ENCODE measurements around the gene RRP1B.
"Not testable (repeated sequence)": the region's sequence is repeated elsewhere in the genome, so short reads cannot be mapped to it uniquely, and the experiment has no call there.

The RRP1B gene

DNA sequence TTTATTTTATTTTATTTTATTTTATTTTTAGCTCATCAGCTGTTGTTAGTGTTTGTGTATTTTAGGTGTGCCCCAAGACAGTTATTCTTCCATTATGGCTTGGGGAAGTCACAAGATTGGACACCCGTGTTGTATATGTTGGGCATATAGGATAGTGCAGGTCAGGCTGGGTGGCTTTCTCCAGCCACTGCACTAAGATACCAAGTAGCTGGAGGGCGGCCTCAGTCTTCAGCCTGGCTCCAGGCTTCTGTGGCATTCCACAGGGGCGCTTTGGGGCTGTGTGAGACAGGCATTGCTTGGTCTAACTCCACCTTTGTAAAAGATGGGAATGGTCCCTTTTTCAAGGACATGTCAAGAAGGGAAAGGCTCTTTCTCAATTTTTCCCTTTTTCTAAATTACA, 16.5 kb downstream of the RRP1B start:
- no peak for DNase-seq (ENCODE audit: low read depth)

DNA sequence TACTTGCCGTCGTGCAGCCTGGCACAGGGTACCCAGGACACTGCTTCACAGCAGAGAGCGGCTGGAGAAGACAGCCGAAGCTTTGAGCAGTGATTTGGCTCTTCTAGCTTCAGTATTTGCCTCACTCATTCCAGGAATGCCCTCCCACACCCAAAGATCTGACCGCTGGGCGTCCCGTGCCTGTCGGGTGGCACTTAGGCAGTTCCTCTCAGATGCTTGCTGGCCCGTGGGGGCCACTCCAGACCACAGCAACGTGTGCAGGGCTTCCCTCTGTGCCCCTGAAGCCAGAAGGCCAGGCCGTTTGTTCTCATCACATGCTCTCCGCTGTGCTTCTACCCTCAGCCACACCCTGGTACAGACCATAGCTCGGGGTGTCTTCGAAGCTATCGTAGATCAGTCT, 17.0 kb downstream of the RRP1B start:
- DNase-seq (ENCODE audit: low read depth), result no peak

DNA sequence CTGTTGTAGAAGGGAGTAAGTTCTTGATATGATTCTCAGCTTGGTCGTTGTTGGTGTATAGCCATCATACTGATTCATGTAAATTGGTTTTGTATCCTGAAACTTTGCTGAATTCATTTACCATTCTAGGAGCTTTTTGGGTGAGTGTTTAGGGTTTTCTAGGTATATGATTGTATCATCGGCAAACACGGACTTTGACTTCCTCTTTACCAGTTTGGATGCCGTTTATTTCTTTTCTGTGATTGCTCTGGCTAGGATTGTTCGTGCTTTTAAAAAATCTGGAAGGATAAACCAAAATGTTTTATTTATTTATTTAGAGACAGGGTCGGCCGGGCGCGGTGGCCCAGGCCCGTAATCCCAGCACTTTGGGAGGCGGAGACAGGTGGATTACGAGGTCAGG, 20.6 kb downstream of the RRP1B start:
- DNase-seq (ENCODE audit: low read depth), result no peak

DNA sequence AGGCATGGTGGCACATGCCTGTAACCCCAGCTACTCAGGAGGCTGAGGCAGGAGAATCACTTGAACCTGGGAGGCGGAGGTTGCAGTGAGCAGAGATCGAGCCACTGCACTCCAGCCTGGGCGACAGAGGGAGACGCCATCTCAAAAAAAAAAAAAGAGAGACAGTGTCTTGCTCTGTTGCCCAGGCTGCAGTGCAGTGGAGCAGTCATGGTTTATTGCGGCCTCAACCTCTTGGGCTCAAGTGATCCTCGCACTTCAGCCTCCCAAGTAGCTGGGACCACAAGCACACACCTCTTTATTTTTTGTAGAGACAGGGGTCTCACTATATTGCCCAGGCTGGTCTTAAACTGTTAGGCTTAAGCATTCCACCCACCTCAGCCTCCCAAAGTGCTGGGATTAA, 21.1 kb downstream of the RRP1B start:
- DNase-seq (ENCODE audit: low read depth), result not testable (repeated sequence)

DNA sequence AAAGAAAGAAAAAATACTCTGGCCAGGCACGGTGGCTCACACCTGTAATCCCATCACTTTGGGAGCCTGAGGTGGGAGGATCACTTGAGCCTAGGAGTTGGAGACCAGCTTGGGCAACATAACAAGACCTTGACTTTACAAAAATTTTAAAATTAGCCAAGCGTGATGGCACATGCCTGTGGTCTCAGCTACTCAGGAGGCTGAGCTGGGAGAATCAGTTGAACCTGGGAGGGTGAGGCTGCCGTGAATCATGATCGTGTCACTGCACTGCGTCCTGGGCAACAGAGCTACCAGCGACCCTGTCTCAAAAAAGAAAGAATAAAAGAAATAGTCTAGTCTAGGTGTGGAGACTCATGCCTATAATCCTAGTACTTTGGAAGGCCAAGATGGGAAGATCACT, 22.3 kb downstream of the RRP1B start:
- DNase-seq (ENCODE audit: low read depth), result no peak

DNA sequence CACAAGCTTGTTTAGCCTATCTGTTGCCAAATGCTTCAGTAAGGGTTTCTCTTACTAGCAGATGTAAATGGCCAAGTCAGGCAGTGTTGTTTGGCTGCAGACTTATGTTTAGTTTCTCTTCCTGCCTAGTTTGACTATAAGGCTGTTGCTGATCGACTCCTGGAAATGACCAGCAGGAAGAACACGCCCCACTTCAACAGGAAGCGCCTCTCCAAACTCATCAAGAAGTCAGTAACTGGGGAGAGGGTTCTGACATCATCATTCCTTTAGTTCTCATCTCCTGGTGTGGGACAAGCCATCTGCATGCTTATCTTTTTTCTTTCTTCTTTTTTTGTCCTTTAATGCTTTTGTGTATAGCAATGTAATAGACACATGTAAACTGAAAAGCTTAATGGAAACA, 25.1 kb downstream of the RRP1B start:
- no peak for DNase-seq (ENCODE audit: low read depth)

DNA sequence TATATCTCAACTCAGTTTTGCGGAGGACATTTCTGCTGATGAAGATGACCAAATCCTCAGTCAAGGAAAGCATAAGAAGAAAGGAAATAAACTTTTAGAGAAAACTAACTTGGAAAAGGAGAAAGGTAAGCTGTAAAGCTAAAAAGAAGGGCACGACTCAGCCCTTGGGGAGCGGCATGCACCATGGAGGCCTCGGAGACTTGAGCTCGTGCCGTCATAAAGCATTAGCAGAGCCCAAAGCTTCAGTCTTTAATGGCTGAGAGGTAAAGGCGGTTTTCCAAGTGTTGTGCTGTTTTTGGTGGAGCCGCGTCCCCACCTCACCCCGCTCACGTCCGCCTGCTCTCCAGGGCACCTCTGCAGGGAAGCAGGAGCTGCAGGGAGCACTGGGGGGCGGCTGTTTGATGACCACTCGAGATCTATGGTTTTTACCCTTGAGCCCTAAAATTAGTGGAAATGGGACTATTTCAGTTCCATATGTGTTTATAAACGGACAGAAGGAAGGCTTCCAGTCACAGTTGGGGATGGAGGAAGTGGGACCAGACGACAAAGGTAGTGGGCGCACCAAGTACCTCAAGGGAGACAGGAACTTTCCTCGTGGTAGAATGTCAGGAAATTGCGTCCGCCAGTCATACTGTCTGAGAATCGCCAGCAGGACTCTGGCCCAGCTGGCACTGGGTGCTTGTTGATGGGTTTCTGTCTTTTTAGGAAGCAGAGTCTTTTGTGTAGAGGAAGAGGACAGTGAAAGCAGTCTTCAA, 27.6 kb downstream of the RRP1B start:
- no peak for DNase-seq (ENCODE audit: low read depth)

DNA sequence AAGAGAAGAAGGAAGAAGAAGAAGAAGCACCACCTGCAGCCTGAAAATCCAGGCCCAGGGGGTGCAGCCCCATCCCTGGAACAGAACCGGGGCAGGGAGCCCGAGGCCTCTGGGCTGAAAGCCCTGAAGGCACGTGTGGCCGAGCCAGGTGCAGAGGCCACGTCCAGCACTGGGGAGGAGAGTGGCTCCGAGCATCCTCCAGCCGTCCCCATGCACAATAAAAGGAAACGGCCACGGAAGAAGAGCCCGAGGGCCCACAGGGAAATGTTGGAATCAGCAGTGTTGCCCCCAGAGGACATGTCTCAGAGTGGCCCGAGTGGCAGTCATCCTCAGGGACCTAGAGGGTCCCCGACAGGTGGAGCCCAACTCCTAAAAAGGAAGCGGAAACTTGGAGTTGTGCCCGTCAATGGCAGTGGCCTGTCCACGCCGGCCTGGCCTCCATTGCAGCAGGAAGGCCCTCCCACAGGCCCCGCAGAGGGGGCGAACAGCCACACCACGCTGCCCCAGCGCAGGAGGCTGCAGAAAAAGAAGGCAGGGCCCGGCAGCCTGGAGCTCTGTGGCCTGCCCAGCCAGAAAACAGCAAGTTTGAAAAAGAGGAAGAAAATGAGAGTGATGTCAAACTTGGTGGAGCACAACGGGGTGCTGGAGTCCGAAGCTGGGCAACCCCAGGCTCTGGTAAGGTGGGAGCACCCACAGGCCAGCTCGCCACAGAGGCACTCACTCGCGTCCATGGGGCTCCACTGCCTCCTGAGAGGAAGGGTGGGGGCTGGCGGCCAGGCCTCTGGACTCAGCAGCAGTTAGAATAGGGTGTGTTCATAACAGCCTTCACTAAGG, 28.4 kb downstream of the RRP1B start:
- no peak for DNase-seq (ENCODE audit: low read depth)

DNA sequence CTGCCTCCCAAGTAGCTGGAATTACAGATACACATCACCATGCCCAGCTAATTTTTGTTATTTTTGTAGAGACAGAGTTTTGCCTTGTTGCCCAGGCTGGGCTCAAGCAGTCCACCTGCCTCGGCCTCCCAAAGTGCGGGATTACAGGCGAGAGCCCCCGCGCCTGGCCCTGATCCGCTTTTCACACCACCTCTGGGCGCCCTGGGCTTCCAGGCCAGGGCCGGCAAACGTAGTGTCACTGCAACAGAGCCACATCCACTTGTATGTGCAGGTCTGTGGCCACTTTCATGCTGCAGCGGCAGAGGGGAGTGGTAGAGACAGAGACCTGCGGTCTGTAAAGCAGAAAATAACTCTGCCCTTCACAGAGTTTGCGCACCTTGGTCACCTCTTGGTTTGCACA, 29.5 kb downstream of the RRP1B start:
- no peak for DNase-seq (ENCODE audit: low read depth)

DNA sequence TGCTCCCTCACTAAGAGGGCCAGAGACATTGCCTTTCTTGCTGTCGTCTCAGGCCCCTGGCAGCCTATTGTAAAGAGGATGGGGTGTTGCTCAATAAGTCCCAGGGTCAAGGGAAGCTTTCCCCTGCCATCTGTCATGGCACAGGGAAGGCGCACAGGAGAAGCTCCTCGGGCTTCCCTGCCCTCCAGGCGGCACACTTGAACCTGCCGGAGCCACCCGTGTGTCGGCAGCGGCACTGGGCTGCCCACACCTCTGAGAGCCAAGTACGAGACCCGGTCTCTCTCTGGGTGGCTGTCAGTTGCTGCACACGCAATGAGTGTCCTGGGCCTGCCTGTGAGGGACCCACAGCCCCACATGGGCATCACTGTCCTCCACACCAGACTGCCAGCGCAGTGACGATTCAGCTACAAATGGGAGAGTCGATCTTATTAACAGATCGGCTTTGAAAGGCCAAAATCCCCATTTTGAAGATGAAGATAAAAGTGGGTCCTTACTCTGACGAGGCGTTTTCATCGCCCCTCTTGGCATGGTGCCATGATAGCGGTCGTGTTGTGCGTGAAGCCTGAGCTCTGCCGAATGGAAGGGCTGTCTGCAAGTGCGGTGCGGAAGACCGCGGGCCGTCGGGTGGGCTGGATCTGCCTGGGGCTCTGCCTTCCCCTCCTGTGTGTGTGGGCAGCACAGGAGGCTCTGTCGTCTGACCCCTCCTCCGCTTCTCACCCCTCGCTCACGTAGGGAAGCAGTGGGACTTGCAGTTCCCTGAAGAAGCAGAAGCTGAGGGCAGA, 30.4 kb downstream of the RRP1B start:
- DNase-seq (ENCODE audit: low read depth), result no peak

DNA sequence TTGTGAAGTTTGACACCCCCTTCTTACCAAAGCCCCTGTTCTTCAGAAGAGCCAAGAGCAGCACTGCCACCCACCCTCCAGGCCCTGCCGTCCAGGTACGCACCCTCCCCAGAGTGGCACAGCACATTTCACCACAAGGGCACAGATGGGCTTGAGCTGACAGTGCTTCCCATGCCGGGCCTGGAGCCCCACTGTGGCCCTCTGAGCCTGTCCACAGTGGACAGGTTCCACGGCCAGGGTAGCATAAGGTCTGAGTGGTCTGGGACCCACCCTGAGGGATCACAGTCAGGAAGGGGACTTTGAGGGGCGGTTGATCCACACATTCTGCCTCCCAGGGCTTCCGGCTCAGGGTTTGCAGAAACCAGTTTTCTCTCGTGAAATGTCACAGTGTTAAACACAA, 31.0 kb downstream of the RRP1B start:
- DNase-seq (ENCODE audit: low read depth), result no peak

DNA sequence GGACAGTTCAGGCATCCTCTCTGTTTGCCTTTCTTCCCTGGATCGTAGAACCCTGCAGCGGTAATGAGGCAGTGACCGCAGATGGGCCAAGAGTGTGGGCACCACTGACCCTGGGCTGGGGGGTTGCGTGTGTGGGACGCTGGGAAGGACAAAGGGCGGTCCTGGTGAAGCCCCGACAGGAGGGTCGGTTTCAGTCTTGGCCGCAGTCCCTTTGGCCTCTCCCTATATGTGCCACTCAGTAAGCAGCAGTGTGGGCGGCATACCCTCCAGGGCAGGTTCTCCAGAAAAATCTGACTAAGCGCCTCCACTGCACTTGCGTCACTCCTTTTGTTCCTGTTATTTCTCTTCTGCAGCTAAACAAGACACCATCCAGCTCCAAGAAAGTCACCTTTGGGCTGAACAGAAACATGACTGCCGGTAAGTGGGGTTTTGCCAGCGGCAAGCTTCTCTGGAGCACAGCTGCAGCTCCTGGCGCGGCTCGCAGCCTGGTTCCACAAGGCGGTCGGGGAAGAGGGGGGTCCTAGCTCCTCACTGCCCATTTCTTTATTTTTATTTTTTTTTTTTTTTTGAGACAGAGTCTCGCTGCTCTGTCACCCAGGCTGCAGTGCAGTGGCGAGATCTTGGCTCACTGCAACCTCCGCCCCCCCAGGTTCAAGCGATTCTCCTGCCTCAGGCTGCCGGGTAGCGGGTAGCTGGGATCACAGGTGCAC, 31.9 kb downstream of the RRP1B start:
- no peak for DNase-seq (ENCODE audit: low read depth)

DNA sequence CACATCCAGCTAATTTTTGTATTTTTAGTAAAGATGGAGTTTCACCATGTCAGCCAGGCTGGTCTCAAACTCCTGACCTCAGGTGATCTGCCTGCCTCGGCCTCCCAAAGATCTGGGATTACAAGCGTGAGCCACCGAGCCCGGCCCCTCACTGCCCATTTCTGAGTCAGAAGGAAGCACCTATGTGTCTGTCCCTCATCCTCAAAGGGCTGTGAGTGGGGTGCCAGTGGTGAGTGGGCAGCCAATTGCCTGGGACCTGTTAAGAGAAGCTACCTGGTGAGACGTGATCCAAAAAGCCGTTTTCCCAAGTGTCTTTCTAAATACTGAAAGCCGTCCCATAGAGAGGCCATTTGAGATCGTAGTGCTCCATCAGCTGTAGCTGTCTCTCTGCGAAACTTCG, 32.4 kb downstream of the RRP1B start:
- no peak for DNase-seq (ENCODE audit: low read depth)

DNA sequence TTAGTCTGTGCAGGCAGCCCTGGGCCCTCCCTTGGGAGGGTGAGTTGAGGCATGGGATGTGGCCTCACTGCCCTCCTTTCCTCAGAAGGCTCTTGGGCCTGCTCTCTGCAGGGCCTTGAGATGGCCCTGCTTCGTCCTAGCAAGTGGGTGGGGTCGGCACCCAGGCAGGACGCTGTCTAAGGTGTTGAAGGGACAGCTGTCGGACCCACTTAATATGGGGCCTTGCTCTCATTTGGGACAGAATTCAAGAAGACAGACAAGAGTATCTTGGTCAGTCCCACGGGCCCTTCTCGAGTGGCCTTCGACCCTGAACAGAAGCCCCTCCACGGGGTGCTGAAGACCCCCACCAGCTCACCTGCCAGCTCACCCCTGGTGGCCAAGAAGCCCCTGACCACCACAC, 33.6 kb downstream of the RRP1B start:
- DNase-seq (ENCODE audit: low read depth), result no peak

DNA sequence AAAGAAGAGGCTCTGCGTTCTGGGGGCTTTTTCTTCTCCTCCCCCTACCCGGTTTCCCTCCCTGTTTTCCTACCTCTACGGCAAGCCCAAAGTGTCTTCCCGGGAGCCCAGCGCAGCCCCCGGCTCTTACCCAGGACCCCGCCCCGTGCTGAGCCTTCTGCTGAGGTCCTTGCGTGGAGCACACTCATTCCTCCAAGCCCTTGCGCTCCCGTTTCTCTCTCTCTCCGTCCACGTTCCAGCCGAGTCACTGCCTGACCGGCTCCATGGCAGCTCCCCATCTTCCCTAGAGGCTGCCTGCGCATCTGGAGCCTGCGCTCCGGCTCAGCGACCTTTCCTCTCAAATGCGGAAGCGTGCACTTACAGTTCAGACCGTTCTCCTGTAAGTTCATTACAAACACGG, 34.6 kb downstream of the RRP1B start:
- DNase-seq (ENCODE audit: low read depth), result no peak

DNA sequence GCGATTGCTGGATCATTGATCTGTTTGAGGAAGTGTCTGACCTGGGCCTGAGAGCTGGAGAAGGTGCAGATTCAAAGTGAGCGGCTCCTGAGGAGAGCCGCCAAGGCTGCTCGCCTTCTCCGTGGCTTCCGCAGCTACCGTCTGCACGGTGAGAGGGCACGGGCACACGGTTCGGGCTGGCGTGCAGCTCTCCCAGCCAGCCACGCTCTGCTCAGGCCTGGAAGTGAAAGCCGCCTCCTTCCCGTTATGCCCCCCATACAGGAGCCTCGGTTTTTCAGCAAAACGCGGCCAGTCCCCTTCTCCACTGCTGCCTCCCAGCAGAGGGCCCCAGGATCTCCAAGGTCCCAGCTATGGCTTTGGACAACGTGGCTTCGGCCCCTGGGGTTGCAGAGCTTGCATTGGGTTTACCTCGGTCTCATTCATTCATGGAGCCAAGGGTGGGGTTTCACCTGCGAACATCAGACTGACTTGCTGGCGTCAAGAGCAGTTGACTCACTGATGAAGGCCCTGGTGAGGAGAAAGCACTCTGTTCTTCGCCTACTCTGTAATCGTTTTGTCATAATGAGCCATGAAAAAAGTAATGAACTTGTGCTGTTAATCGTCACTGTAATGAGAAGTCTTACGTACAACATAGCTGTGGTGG, 35.2 kb downstream of the RRP1B start:
- DNase-seq (ENCODE audit: low read depth), result no peak

DNA sequence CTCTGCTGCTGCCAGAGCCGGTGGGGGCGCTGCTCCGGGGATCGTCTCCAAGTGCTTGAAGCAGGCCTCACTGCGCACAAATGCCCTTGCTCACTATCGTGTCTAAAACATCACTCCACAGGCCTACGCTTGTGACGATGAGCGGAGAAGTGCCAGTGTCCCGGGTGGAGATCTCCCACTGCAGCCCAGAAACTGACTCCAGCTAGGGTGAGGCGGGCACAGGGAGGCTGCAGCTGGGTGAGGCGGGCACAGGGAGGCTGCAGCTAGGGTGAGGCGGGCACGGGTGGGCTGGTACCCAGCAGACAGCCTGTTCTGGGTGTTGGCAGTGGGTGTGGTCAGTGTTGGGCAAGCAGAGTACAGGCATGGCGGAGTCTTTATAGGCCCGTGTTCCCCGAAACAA, 36.9 kb downstream of the RRP1B start:
- no peak for DNase-seq (ENCODE audit: low read depth)

DNA sequence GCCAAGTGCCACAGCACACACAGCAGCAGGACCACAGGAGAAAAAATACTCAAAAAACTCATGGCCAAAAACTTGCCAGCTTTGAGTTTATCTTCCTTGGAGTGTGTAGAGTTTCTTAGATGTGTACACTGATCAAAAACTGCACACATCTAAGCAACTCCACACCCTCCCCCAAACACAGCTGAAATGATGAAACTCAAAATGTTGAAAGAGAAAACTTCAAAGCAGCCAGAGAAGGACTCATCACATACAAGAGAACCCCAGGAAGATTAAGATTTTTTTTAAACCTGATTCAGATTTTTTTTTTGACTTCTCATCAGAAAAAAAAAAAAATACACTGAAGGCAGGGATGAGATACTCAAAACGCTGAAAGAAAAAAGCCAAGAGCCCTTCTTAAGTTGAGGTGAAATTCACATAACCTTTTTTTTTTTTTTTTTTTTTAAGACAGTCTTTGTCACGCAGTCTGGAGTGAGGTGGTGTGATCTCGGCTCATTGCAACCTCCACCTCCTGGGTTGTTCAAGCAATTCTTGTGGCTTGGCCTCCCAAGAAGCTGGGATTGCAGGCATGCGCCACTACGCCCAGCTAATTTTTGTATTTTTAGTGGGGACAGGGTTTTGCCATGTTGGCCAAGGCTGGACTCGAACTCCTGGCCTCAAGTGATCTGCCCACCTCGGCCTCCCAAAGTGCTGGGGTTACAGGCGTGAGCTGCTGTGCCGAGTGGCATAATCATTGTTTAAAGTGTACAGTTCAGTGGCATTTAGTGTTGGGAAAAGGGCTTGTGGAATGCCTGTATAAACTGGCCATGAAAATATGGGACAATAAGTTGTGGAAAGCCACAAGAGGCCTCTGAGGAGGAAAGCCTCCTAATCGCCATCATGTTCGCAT, 38.6 kb downstream of the RRP1B start:
- DNase-seq (ENCODE audit: low read depth), result no peak

DNA sequence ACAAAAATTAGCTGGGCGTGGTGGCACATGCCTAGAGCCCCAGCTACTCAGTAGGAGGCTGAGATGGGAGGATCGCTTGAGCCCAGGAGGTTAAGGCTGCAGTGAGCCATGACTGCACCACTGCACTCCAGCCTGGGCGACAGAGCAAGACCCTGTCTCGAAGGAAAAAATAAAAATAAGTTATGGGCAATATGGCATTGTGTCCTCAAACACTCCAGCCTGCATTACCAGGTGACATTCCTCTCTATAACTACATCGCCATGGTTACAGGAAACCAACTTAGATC, 40.1 kb downstream of the RRP1B start:
- DNase-seq (ENCODE audit: low read depth), result not testable (repeated sequence)

DNA sequence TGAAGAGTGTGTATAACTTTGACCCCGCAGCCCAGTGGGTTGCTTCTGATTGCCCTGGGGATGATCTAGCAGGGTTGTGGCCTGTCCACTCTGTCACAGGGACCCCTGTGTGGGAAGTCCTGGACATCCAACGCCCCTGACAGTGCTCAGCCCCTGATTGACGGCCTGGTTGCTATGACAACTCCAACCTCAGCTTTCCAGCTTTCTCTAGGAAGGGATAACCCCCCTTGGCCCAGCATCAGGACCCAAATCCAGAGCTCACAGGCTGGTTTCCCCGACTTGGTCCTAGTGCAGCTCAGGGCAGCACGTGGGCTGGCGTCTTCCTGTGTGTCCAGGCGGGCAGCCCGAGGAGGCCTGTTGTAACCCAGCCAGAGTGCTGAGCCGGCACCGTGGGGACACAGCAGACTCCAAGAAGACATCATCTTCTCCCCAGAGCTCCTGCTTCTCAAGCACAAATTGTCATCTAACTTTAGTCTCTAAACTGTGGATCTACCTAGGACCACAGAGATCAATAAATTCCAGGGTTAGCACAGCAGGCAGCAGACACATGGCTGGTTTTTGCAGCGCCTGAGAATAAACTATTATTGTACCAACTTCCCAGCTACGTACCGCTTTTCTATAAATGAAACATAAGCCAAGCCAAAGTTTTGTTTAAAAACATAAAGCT, 40.7 kb downstream of the RRP1B start:
- no peak for DNase-seq (ENCODE audit: low read depth)
